HG02973 (cell line): ENCODE data around the gene IFT25.
A peak's percentile ranks its signal among the peaks of the same experiment; 100 is the strongest.

ENCODE experiments used
- ATAC-seq: cut with Tn5 transposase; IDR thresholded peaks from one replicate; pipeline ENCODE4 v1.9.1; 2021; ENCODE audit warnings: moderate library complexity; ENCODE audit not compliant: unreplicated experiment

IFT25 gene

DNA sequence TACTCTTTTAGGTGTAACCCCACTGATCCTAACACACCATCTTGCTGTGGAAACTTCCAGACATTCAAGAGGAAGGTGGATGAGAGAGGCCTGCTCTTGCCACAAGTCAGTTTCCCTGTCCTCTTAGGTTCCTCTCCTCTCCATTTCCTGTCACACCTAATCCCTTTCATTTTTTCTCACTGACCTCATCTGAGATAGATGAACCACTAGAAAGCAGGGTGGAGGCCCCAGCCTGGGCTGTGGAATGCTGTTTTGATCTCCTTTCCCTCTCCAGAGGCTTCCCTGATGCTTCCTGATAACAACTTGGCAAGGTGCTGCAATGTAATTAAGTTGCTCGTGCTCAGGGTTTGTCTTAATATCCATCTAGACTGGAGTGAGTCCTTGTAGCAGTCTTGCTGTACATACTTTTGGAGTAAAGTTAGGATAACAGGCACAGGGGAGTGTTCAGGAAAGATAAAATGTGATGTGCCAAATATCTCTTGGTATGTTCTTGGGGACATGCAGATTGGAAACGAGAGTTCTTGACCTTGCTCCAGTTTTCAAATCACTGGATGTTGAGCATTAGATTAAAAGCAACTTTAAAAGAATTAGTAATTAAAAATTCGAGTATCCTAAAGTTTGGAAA is 11.8 kb upstream of the IFT25 start:
- ATAC-seq, result no peak

DNA sequence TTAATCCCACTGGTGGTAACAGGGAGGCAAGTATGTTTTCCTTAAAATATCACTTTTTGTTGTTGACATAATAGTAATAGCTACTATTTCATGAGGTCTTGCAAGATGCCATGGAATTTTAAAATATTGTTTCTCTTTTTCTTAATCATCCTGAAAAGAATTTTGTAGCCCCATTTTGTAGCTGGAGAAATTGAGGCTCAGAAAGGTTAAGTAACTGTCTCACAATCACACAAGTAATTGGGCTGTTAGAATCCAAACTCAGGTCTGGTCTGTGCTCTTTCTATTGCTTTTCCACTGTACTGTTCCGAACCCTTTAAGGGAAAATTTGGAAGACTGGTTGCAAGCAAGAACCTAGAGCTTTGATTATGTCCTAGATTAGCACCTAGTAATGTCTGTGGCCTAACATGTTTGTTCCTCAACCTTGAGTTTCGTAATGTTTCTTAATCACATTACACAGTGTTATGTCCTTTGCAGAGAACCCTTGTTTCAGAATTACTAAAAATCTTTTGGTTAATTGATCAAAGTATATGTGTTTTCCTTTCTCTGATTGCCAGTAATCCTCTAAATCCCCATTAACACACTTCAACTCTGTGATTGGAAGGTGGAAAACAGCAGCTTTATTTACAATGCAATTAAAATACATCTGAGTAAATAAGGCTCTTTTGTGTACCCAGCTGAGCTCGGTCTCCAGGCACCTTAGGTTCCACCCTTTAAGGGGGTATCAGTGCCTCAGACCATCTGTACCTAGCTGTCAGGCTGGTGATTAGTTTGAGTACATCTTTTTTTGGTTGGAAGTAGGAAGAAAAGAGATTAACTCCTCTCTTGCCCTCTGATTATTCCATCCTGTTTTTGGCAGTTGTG is 11.0 kb upstream of the IFT25 start:
- no peak for ATAC-seq

DNA sequence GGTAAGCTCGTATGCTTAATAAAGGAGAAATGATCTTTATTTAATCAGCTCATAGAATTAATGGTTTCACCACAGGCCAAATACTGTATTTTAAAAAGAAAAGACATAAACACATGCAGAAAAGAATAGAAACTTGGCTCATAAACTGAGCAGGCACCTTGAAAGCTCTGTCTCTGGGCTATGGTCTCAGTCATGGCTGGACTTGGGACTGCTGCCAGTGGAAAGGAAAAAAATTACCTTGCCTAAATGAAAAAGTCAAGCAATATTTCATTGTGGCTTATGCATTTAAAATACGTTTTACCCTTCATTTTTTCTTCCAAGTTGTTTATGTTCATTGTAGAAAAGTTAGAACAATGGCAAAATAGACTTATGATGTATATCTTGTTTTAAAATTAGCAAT is 8.6 kb upstream of the IFT25 start:
- no peak for ATAC-seq

DNA sequence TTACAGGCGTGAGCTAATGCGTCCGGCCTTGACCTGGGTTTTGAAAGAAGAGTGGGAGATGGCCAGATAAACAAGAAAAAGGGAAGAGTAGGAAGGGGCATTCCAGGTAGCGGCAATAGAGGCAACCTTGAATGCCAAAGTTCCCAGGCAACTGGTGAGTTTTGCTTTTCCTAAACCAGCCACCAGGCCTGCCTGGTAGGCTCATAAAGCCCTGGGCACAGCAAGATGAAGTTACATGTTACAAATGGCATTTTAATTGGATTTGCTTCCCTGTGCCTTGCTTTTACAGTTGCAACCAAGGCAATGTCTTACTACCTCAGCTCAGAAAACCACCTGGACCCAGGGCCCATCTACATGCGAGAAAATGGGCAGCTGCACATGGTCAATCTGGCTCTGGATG is 6.2 kb upstream of the IFT25 start:
- ATAC-seq, result no peak

DNA sequence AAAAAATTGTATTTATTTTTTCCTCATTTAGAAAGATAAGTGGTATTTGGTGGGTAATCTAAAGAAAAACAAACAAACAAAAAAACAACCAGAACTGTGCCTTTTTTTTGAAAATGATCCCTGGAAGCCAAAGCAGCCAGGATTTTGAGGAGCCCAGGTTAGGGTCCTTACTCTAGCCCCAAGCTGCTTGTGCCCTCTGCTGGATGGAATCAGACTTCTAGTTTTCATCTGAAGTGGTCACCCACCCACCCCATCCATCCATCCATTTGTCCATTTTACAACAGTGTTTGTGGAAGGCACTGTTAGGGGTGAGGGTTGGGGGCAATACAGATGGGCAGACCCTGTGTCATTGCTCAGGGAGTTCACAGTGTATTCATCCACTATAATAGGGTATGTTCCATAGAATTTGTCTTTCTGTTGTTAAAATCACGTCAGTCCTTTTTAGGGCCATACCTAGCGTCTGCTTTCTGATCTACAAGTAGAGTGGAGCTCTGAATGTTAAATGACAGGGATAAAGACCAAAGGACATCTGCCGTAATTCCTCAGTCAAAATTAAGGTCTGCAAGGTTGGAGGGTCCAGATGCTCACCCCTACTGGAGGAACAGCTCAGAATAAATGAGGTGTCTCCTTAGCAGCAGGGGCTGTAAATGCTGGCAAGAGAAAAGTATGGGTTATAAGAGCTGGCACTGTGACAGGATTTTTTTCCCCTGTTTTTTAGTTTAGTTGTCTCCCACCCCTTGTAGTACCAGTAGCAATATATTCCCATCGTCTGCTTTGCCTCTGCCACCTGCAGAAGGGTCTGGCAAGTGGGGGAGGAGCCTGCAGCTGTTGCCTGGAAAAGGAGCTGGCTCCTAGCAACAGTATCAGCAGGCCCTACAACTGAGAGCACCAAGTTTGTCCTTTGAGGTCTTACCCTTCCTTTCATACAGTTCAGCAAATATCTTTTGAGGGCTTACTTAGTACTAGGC is 3.8 kb upstream of the IFT25 start:
- no peak for ATAC-seq

DNA sequence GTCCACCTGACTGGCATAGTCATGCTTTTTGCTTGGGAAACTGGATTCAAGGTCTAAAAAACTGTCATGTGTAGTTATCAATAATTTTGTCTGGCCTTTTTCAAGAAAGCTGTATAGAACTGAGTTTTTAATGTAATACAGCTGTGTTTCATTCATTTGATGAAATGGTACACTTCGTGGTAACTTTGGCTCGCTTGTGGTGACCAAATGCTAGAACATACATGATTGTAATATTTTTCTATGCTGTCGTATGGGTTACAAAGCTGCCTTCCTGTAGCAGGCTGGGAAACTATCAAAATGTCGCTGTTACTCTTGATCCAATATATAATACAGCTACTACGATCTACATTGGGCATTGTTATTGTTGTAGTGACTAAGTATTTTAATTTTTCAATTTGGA is 2.8 kb upstream of the IFT25 start:
- ATAC-seq, result no peak

DNA sequence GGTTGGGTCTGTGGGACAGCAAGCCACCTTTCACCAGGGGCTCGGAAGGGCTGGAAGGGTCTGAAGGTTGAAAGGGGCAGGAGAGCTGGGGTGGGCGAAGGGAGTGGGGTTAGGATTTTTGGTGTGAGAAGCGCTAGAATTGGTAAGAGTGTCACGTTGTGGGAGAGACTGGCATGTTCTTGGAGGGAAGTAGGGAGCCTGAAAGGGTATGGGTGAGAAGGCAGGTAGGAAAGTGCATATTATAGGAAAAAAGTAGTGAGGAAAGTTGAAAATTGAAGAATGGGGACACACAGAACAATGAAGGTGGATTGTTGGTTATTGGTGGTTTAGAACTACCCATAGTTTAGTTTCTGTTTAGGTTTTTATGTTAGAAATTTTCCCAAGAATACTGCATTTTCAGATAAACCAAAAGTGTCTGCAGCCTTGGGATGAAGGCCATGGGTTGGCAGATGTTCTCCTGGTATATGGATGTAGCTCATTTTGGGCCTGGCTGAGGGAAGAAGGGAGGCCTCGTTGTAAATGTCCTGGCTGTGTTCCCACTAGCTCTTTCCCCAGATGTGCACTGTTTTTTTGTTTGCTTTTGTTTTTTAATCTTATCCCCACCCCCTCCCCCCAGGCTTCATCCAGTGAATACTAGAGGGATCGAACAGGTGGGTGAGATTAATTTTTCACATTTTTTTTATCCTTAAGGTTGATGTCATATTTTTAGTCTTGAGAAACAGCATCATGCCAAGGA is 1.8 kb upstream of the IFT25 start:
- no peak for ATAC-seq

DNA sequence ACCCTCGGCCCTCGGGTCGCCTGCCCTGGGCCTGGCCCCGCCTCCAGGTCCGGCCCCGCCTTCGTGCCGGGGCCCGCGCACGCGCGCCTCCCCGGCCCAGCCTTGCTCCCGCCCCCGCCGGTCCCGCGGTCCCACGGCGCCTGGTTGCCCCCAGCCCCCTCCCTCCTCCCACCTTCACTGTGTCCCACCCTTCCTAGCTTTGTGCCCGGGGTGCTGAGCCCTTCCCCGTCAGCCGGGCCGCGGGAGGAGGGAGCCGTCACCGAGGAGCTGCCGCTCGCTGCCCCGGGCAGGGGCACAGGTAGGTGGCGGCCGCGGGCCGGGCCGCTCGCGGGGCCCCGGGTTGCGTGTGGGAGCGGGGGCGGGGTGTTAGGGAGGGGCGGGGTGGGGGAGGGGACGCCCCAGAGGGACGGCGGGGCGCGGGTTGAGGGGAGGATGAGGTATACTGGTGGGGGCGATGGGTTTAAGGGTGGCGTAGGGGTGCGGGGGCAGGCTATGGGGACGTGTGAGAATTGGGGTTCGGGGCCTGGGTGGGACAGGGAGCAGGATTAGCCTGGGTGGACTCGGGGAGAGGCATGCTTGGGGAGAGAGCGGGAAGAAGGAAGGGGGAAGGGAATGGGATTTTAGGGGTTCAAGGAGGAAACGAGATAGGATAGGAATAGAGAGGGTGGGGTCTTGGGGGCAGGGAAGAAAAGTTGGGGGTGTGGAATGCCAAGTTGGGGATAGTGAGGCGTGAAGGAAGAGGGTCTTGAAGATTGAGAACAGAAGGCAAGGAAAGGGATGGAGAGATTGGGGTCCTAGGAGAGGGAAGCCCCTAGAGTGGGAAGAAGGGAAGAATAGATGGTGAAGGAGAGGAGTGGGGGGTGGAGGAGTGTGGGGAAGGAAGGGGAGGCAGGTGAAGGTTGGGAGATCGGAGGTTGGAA is 1.0 kb upstream of the IFT25 start, which contains the start of gene LRRC42:
TSS of gene LRRC42 (plus strand) at position 99 of the 920 bp plus-strand sequence. CDS start 5,650 bp downstream, outside the sequence.
- peak; percentile 60 for ATAC-seq

DNA sequence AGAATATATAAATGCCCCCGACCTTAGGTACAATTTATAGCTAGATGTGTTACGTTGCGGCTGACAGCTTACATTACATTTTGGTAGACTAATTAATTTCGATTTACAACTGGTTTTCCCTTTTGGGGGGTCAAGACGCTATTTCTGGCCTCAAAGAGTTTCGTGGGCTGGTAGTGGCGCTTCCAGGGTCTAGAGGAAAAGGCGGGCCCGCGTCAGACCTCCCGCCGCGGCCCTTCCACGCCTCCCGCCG is 391 bp downstream of the IFT25 start:
- ATAC-seq, result no peak

DNA sequence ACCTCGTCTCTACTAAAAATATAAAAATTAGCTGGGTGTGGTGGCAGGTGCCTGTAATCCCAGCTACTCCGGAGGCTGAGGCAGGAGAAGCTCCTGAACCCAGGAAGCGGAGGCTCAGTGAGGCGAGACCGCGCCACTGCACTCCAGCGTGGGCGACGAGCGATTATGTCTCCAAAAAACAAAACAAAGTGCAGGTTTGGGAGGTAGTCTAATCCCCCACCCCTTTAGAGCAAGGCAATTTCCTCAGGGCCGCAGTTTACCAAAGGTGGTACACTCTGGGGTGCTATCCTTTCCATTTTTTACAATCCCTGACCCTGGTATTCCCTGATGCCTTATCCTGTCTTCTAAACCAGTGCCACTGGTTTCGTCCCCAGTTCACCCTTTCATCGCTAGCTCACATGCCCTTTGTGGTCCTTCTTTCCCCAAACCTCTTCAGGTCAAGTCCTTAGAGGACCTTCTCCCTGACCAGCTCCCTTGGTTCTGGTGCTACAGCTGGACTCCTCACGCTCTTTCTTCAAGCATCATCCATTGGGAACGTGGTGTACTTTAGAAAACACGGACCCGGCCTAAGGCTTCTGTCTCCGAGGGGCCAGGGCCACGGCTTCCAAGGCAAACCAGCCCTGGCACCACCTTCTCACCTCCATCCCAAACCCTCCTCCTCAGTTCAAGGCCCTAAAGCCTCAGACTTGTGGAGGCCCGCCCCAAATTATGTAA is 873 bp downstream of the IFT25 start:
- ATAC-seq, result no peak

DNA sequence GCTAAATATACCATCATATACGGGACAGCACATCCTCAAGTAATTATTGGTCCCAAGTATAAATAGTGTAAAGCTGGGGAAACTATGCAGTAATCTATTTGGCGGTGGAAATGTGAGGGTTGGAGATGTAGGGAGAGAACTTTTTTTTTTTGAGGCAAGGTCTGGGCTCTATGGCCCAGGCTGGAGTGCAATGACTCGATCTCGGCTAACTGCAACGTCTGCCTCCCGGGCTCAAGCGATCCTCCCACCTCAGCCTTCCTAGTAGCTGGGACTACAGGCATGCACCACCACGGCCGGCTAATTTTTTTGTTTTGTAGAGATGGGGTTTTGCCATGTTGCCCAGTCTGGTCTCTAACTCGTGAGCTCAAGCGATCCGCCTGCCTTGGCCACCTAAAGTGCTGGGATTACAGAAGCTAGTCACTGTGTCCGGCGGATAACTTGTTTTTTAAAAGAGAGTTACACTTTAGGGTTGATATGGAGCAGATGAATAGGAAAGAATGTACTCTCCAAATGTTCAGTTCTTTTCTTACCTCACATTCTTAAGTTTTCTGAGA is 1.9 kb downstream of the IFT25 start:
- ATAC-seq, result no peak

DNA sequence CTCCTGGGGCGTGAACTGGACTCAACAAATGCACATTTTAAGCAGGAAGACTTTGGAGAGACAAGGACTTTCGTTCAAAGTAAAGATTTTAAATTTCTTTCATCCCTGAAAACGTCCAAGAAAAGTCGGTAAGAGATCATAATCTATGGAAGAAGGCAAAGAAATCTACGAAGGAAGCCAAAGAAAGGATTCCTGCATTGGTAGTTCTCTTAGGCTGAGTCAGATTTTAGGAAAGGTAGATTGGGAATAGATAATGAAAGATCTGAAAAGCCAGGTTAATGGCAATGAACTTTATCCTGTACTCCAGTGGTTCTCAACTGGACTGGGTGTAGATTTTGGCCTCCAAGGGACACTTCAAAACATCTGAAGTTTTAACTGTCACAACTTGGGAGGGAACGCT is 2.4 kb downstream of the IFT25 start:
- ATAC-seq, result no peak

DNA sequence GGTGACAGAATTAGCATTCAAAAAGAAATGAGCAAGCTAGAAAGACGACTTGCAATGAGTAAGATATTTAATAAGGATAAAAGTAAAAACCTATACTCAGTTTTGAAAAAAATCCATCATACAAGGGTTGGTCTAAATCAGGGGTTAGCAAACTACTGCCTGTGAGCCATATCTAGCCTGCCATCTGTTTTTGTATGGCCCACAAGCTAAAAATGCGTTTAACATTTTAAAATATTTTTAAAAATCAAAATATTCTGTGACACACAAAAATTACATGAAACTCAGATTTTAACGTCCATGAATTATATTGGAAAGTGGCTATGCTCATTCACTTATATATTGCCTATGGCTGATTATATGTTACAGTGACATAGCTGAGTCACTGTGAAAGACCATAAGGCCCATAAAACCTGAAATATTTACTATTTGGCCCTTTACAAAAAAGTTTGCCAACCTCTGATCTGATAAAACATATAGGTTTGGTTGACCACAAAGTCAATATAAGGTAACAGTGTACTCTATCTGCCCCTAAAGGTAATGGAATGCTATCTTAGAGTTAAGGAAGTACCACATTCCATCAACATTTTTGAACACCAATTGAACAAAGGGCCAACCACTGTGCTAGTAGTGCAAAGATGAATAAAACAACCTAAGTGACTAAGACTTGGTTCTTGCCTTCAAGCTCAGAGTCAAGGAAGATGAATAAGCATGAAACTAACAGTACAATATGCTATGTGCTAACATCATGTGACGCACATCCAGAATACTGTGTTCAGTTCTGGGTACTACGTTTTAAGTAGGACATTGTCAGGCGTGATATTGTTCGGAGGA is 3.2 kb downstream of the IFT25 start:
- ATAC-seq, result no peak

DNA sequence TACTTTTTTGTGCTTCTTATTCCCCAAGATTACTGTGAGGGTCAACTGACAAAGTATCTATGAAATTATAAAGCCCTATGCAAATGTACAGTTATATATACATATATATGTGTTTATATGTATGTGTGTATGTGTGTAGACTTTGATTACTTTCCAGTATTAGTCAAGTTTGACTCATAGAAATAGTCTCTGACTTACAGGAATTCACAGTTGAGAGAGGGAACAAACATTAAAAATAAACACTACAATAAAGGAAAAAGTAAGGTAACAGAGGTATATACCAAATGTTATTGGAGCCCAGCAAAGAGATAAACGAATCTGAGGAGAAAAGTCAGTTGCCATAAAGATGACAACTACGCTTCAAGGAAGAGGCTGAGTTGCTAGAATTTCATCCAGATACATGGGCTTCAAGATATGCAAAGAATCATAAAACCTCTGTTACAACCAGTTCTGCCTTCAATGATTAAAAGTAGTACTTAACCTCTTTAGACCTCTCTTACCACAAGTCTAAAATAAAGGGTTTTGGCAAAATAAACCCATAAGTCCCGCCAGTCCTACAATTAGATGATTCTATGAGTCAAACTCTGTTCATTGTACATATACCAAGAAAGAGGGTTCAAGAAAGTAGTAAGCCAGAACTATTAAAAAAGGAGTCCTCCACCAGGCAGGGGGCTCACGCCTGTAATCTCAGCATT is 7.2 kb downstream of the IFT25 start:
- ATAC-seq, result no peak

DNA sequence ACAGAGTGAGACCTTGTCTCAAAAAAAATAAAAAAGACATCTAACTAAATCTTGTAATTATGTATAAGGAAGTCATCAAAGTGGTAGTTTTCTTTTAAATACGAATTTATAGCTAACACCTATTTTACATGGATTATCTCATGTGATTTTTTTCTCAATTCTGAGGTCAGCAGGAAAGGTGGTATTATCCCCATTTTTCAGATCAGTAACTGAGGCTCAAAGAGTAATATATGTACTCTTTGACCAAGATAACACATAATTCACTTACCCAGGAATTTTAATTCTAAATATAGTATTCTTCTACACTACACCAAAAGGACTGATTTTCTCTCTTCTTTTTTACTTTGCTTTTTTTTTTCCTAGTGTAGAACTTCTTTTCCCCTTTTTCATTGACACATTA is 9.1 kb downstream of the IFT25 start:
- ATAC-seq, result no peak

DNA sequence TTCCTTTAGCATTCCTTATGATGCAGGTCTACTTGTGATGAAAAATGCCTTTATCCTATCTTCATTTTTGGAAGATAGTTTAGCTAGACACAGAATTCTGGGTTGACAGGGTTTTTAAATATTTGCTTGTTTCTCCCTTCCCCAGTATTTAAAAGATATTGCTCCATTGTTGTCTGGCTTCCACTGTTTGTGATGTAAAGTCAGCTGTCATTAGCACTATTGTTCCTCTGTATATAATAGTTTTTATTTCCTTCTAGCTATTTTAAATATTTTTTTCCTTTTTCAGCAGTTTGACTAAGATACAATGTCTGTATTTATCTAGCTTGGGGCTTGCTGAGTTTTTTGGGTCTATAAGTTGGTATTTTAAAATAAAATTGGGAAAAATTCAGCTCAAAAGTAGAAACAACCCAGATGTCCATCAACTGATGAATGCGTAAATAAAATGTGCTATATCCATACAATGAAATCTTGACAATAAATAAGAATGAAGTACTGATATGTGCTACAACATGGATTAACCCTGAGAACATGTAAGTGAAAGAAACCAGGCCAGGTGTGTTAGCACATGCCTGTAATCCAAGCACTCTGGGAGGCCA is 11.2 kb downstream of the IFT25 start:
- no peak for ATAC-seq

DNA sequence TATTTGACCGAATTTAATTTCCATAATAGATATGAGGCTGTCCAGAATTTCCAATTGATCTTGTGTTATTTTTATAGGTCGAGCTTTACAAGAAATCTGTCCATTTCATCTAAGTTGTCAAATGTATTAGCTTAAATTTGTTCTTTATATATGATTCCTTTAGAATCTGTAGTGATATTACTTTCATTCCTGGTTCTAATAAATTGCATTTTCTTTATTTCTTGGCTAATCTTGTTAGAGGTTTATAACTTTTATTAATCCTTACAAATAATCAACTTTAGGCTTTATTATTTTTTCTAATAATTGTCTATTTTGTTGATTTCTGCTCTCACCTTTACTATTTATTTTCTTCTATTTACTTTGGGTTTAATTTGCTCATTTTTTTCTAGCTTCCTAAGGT is 14.0 kb downstream of the IFT25 start:
- no peak for ATAC-seq
